GM12891 (cell line): Measurements from ENCODE around the gene HDDC2.

Experiments
- PAX5 ChIP-seq: IDR thresholded peaks from 2 replicates; pipeline ENCODE4 v1.6.1; 2011; ENCODE audit warnings: low read length, moderate library complexity, mild to moderate bottlenecking; ENCODE audit not compliant: insufficient read depth, severe bottlenecking
- POLR2A ChIP-seq: IDR thresholded peaks from 2 replicates; pipeline ENCODE4 v1.6.1; 2011; ENCODE audit warnings: low read depth, low read length, control low read depth
- POLR2AphosphoS5 ChIP-seq: IDR thresholded peaks from 2 replicates; pipeline ENCODE4 v1.6.1; 2011; ENCODE audit warnings: low read depth, low read length, control low read depth
- POU2F2 ChIP-seq: IDR thresholded peaks from 2 replicates; pipeline ENCODE4 v1.6.1; 2011; ENCODE audit warnings: low read depth, mild to moderate bottlenecking, control low read depth, low read length, moderate library complexity
- TAF1 ChIP-seq: IDR thresholded peaks from 2 replicates; pipeline ENCODE4 v1.6.1; 2011; ENCODE audit warnings: low read depth, low read length, control low read depth

GRCh38 chr6:125293587-125293986, 8.2 kb downstream of the HDDC2 start:
- TF ChIP-seq POLR2A = no peak
- no peak for TF ChIP-seq POLR2AphosphoS5
- TF ChIP-seq TAF1 = no peak
- TF ChIP-seq PAX5 = no peak
- no peak for TF ChIP-seq POU2F2
